Measurements from ENCODE around the gene MYO9B.

MYO9B gene

GRCh38 chr19:17063428-17063827 is 12.1 kb upstream of the MYO9B start:
- DNase-seq = no peak

DNA sequence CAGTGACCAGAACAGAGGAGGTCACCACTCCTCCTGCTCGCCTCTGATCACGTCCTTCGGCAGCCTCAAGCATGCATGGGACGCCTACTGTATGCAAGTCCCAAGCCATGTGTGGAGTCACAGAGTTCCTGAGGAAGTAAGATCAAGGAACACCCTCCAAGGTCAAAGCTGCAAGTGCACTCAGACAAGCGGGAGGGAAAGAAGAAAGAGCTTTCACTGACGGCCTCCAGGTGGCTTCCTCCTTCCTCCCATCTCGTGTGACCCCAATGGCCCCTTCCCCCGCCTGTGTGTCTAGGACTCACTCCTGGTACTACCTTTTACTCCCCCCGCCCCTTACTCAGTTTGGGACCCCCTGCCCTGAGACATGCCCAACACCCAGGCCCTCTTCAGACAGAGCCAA is 6.4 kb upstream of the MYO9B start:
- DNase-seq = no peak

DNA sequence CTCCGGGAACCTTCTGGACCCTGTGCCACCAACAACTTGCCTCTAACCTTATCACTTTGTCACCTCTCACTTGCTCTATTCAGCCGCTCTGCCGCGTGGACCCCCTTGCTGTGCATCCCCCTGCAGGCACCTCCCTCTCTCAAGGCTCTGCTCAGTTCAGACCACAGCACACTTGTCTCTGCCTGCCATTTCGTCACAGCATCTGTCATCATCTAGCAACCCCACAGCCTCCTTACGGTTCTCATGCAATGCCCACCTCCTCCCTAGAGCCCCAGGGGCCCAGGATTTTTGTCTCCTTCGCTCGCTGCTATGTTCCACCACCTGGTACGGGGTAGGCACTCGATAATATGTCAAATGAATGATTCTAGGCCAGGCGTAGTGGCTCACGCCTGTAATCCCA is 5.2 kb upstream of the MYO9B start:
- no peak for DNase-seq

GRCh38 chr19:17070912-17071311 is 4.7 kb upstream of the MYO9B start:
- no peak for DNase-seq

- peak; percentile 49 for DNase-seq
Measured at GRCh38 chr19:17073869-17074633, 1.5 kb upstream of the MYO9B start.

DNA sequence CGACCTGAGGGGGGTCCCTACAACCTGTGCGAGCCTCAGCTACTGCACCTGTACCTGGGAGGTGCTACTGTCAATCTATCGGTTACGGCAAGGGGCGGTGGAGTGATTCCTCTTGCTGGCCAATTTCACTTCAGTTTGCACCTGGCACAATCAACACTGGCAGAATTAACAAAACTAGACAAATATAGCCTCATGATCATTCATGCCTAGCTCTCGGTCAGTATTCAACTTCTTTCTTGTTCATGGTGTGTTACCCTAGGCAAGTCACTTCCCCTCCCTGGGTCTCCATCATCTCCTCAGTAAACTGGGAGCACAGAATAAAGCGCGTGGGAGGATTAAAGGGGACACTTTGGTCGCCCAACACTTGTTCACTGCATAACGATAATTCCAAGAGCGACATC is 943 bp upstream of the MYO9B start:
- DNase-seq = no peak

DNA sequence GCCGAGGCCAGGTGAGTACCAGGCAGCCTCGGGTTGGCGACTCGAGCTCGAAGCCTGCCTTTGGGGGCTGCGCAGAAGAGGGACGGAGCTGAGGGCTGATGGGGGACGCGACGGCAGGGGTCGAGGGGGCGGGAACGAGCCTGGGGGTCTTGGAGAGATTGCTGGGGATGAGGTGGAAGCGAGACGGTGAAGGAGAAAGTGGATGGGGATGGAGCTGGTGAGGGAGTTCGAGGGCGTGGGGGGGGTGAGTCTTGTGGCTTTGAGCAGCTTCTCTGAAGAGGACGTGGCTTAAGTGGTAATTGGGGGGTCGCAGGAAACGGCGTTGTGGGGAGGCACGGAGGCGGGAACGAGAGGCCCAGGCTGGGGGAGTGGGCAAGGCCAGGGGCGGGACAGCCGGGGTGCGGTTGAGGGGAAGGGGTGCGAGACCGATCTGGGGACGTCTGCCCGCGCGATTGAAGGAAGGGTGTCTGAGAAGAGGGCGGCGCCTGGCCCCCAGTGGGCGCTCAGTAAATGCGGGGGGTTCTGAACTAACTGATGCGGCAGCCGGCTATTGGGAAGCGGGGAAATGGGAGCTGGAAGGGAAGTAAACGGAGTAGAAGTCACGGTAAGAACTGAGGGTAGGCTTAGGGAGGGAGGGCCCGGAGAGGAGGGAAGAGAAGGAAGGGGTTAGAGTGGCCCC is 426 bp downstream of the MYO9B start:
- DNase-seq = peak; percentile 79

DNA sequence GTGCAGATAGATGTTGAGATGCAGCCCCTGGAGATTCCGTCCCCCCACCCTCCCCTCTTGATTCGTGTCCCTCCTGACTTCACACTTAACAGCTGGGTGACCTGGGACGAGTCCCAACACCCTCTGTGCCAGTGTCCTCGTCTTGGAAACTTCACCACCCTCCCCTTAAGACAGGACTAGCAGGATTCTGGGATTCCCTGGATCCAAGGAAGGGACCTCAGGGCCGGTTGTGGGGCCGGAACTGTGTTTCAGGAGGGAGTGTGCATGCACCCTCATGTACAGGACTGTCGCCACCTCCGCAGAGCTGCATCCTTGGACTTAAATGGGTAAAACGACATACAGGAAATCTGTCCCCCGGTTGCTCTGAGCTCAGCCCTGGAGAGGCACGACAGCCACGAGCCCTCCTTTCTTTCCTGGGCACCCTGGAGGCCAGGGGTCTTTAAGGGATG is 990 bp downstream of the MYO9B start:
- peak; percentile 40 for DNase-seq

- DNase-seq = no peak
Measured at GRCh38 chr19:17077447-17078028, 2.0 kb downstream of the MYO9B start.

GRCh38 chr19:17078036-17078919 is 2.7 kb downstream of the MYO9B start:
- no peak for DNase-seq

GRCh38 chr19:17078920-17079709 is 3.5 kb downstream of the MYO9B start:
- no peak for DNase-seq

DNA sequence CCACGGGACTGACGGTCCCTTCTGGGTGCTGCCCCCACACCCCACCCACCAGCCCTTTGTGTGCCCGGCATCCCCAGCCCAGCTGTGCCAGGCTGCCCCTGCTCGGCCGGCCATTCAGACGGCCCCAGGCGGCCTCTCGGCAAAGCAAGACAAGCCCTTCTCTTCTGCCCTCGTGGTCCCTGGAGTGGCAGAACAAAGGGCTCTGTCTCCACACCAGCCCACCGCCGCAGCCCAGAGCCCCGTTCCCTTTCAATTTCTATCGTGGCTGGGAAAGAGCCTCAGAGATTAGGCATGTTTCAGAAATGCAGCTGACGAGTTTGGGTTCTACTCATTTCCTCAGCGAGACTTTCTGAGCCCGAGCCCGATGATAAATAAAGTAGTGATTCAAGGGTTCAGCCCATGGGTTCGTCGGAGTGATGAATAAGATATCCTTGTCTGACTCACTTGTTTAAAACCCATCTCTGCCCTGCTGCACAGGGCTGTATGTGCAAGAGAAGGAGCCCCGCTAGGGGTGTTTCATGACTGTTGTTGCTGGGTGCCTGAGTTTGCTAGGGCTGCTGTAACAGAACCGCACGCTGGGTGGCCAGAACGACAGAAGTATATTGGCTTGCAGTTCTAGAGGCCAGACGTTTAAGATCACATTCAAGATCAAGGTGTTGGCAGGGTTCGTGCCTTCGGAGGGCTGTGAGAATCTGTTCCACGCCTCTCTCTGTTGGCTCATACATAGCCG is 4.3 kb downstream of the MYO9B start:
- DNase-seq = peak; percentile 24

- no peak for DNase-seq
Measured at GRCh38 chr19:17080440-17080801, 4.8 kb downstream of the MYO9B start.

DNA sequence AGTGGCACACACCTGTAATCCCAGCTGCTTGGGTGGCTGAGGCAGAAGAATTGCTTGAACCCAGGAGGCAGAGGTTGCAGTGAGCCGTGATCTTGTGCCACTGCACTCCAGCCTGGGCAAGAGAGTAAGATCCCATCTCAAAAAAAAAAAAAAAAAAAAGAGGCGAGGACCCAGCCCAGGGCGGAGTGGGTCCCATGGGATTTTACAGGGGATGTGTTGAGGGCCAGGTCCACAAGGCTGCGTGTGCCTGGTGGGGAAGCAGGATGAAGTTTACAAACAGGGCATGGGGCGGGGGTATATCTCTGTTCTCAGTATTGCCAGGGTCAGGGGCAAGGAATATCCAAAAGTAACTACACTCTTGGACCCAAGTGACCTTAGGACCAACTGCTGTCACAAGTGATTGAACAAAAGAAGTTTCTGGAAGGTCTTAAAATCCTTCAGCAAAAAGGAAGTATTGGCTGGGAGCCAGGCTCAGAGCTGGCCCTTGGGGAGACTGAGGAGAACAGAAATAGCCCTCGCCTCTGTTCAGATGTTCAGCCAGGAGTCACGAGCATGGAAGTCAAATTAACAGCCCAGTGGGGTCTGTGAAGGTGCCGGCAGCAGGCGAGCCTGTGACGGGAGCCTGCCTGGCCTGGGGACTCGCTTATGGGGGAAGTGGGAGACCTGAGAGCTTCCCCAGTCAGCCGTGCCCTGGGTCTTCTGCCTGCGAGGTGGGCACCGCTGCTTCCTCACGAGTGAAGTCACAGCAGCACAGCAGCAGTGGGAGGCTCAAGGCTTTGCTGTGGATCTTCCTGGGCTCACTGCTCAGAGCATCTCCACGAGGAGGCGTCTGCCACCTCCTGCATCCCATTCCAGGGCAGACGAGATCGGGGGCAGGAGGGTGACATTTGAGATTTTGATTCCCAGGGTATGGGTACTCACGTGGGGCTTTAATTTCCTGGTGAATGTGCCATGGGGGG is 6.4 kb downstream of the MYO9B start:
- DNase-seq = no peak

DNA sequence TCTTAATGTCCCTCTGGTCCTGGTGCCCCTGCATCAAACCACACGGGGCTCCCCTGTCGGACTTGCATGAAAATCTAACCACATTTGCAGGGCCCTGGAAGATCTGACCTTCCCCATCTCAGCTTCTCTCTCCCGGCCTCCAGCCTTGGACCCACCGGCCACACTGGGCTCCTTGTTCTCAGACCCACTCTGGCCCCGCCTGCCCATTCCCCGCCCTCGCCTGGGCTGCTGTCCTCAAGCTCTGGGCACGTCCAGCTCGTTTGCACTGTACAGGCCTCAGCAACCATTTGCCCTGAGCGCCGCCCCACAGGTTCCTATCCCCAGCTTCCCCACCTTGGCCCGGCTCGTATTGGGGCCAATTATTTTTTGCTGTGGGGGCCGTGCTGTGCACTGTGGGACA is 10.5 kb downstream of the MYO9B start:
- no peak for DNase-seq

DNA sequence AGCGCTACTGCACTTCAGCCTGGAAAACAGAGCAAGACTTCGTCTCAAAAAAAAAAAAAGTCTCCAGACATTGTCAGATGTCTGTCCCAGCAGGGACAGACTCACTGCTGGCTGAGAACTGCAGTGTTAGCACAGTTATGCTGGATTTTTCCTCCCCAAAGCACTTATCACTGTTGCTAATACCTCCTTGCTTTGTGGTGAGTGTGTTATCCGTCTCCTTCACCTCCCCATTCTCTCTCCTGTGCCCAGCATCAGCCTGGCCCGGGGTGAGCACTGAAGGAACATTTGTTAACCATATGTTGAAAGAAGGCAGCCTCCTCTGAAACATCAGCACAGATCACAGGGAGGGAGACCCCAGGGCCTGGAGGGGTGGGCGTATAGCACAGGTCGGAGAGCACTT is 11.3 kb downstream of the MYO9B start:
- DNase-seq = no peak

GRCh38 chr19:17088552-17088951 is 13.0 kb downstream of the MYO9B start:
- DNase-seq = no peak

- DNase-seq = peak; percentile 74
Measured at GRCh38 chr19:17090583-17090982, 15.0 kb downstream of the MYO9B start.

GRCh38 chr19:17091758-17092333 is 16.3 kb downstream of the MYO9B start:
- peak; percentile 93 for DNase-seq

DNA sequence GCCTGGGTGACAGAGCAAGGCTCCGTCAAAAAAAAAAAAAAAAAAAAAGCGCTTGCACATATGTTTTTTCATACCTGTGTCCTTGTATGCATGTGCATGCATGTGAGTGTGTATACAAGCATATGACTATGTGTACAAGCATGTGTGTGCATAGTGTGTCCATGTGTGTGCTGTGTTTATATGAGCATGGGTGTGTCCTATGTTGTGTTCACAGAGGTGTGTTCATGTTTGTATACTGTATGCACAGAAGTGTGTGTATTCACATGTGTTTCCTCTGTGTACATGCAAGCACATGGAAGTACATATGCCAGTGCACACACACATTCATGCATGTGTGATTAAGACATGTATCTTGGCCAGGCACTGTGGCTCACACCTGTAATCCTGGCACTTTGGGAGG is 17.1 kb downstream of the MYO9B start:
- DNase-seq = no peak
